GM10248 (cell line): ENCODE data around the gene PDSS1.
"Not testable (repeated sequence)": the region's sequence is repeated elsewhere in the genome, so short reads cannot be mapped to it uniquely, and the experiment has no call there.

Experiments used
- CTCF ChIA-PET: fragments of 300-600 bp; sonication (Branson Sonifier 250); formaldehyde crosslinking; extraction: SDS; loops from one replicate; lab custom pipeline; 2021; ENCODE audit warnings: antibody characterized with exemption; lab: Yijun Ruan, JAX
- POLR2A ChIA-PET: fragments of 350-650 bp; sonication (Branson Sonifier 250); formaldehyde crosslinking; extraction: SDS; loops from one replicate; lab custom pipeline; 2020; ENCODE audit warnings: antibody characterized with exemption; lab: Yijun Ruan, JAX
- DNase-seq: peaks from one replicate; pipeline ENCODE4 v3.0.0; 2012; ENCODE audit errors: extremely low spot score
- CTCF ChIP-seq: IDR thresholded peaks from 2 replicates; pipeline ENCODE4 v1.5.1; 2012; ENCODE audit warnings: mild to moderate bottlenecking, low read depth; ENCODE audit errors: extremely low read depth, missing control alignments, control extremely low read depth

Gene PDSS1

GRCh38 chr10:26697163-26697921, at the start of gene PDSS1:
Gene PDSS1, plus strand, starts transcription at chr10:26697701. Its CDS starts 11 bp downstream, at chr10:26697712.
- POLR2A ChIA-PET, result no interaction called here
- CTCF ChIA-PET, result interaction anchor here (1.4 to 2.7 kb wide), 6 partner anchors 12 to 185 kb away, joined by 3 to 11 read pairs (median 4); partner anchors contain the start of gene ABI1
- no peak for TF ChIP-seq CTCF
- DNase-seq, result peak; percentile 91

- POLR2A ChIA-PET, DNase-seq: not testable (repeated sequence)
- CTCF ChIA-PET, result interaction anchor here (0.8 to 1.4 kb wide), 2 partner anchors 37 to 42 kb away, joined by 3 read pairs; no protein-coding TSS in a partner anchor
Measured at GRCh38 chr10:26648245-26648636, 49.3 kb upstream of the PDSS1 start.

- CTCF ChIA-PET, result interaction anchor here (2.7 kb wide), 1 partner anchor 21 kb away, joined by 6 read pairs; no protein-coding TSS in a partner anchor
- no peak for TF ChIP-seq CTCF
- no peak for DNase-seq
- POLR2A ChIA-PET, result no interaction called here
Measured at GRCh38 chr10:26650406-26650805, 47.1 kb upstream of the PDSS1 start.

GRCh38 chr10:26651476-26651875, 46.0 kb upstream of the PDSS1 start:
- DNase-seq, POLR2A ChIA-PET: not testable (repeated sequence)
- CTCF ChIA-PET, result interaction anchor here (2.7 kb wide), 1 partner anchor 20 kb away, joined by 6 read pairs; no protein-coding TSS in a partner anchor

GRCh38 chr10:26653004-26653403, 44.5 kb upstream of the PDSS1 start:
- ChIA-PET CTCF (interaction anchor here (1.1 kb wide), 1 partner anchor 10 kb away, joined by 3 read pairs; no protein-coding TSS in a partner anchor), POLR2A (no interaction called here)
- no peak for DNase-seq
- no peak for TF ChIP-seq CTCF

- no peak for TF ChIP-seq CTCF
- ChIA-PET CTCF (interaction anchor here (1.1 kb wide), 1 partner anchor 37 kb away, joined by 3 read pairs; no protein-coding TSS in a partner anchor), POLR2A (no interaction called here)
- no peak for DNase-seq
Measured at GRCh38 chr10:26655746-26656145, 41.8 kb upstream of the PDSS1 start.

- CTCF ChIA-PET, result no interaction called here
- DNase-seq, result no peak
- TF ChIP-seq CTCF, result no peak
- POLR2A ChIA-PET, result no interaction called here
Measured at GRCh38 chr10:26662864-26663263, 34.6 kb upstream of the PDSS1 start.
